ENCODE data around the gene LRP3.

The LRP3 gene

DNA sequence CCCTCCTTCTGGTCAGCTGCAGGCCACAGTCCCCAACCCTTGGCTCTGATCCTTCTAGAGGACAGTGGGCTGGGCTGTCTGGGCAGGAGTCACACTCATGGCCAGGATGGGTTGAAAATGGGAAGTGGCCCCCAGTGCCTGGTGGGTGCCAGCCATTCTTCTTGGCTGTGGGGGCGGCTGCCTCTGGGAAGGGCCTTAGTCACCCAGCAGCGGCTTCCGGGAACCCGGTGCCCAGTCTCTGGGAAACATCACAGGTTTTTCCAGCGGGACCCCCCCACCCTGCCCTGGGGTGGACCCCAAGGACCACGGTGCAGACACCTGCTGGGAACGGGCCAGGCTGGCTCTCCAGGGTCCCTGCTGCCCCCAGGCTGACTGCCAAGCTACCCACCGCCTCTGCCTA, 58.8 kb downstream of the LRP3 start:
- no peak overlapping the region for H3K4me3 ChIP-seq (ENCODE audit: low read depth, low read length)
- TF ChIP-seq MYC (IDR thresholded peaks at IDR 0.05; ENCODE audit: low read depth, low read length) (no peak), POLR2A (IDR thresholded peaks at IDR 0.05; ENCODE audit: extremely low read depth, insufficient read length) (no peak)
- TF ChIP-seq, protein P1, sequence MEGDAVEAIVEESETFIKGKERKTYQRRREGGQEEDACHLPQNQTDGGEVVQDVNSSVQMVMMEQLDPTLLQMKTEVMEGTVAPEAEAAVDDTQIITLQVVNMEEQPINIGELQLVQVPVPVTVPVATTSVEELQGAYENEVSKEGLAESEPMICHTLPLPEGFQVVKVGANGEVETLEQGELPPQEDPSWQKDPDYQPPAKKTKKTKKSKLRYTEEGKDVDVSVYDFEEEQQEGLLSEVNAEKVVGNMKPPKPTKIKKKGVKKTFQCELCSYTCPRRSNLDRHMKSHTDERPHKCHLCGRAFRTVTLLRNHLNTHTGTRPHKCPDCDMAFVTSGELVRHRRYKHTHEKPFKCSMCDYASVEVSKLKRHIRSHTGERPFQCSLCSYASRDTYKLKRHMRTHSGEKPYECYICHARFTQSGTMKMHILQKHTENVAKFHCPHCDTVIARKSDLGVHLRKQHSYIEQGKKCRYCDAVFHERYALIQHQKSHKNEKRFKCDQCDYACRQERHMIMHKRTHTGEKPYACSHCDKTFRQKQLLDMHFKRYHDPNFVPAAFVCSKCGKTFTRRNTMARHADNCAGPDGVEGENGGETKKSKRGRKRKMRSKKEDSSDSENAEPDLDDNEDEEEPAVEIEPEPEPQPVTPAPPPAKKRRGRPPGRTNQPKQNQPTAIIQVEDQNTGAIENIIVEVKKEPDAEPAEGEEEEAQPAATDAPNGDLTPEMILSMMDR (IDR thresholded peaks at IDR 0.05; ENCODE audit: low read depth, low read length) = no peak
- TF ChIP-seq, protein P2, sequence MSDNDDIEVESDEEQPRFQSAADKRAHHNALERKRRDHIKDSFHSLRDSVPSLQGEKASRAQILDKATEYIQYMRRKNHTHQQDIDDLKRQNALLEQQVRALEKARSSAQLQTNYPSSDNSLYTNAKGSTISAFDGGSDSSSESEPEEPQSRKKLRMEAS (IDR thresholded peaks at IDR 0.05; ENCODE audit: low read depth, low read length) = no peak
- DNase-seq (ENCODE audit: low read depth) = peak; percentile 39

DNA sequence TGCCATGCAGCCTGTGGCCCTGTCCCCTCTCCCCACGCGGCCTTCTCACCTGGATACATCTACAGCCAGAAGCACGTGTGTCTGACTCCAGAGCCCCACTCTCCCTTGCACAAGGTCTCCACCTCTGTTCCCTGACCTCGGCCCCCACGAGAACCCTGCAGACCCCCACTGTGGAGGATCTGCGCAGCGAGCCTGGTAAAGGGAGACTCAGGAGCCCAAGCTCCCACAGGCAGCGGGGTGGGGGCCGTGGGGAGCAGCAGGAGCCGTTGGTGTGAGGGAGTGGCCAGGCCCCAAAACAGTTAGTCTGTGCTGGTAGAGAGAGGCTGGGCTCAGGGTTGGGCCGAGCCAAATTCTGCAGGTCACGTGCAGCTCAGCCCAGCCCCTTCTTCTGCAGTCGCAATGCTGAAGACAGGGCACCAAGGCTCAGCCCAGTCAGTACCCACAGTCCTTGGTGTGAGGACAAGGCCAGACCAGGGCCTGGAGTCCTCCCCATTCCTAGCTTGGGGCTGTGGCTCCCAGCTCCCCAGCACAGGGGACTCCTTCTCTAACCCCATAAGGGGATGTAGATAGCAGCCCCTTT, 60.2 kb downstream of the LRP3 start:
- DNase-seq (ENCODE audit: low read depth) = peak; percentile 82

DNA sequence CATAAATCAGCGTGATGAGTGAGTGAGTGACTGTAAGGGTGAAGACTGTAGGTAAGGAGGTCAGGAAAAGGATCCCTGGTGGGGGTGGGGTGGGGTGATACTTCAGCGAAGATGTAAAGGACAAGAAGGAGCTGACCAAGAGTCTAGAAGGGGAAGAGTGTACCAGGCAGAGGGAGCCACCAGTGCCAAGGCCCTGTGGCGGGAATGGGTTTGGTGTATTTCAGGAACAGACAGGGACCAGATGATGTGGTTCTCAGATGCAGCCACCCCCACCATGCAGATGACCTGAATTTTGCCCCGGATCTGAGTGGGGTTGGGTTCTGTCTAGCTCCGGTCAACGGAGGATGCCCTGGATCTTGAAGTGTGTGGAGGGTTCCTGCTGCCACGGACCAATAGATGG, 61.7 kb downstream of the LRP3 start:
- H3K4me3 ChIP-seq (ENCODE audit: low read depth, low read length) = no peak overlapping the region
- no peak for DNase-seq (ENCODE audit: low read depth)
- TF ChIP-seq, protein P1 (IDR thresholded peaks at IDR 0.05; ENCODE audit: low read depth, low read length) = no peak
- TF ChIP-seq, protein P2 (IDR thresholded peaks at IDR 0.05; ENCODE audit: low read depth, low read length) = no peak
- TF ChIP-seq MYC (IDR thresholded peaks at IDR 0.05; ENCODE audit: low read depth, low read length) = no peak
- no peak for TF ChIP-seq POLR2A (IDR thresholded peaks at IDR 0.05; ENCODE audit: extremely low read depth, insufficient read length)

More for the DNA sequence above, 60.2 kb downstream of the LRP3 start:
- TF ChIP-seq POLR2A (IDR thresholded peaks at IDR 0.05; ENCODE audit: extremely low read depth, insufficient read length) (no peak), MYC (IDR thresholded peaks at IDR 0.05; ENCODE audit: low read depth, low read length) (no peak)
- TF ChIP-seq, protein P2 (IDR thresholded peaks at IDR 0.05; ENCODE audit: low read depth, low read length) = no peak
- TF ChIP-seq, protein P1 (IDR thresholded peaks at IDR 0.05; ENCODE audit: low read depth, low read length) = no peak
- H3K4me3 ChIP-seq (ENCODE audit: low read depth, low read length) = no peak overlapping the region

DNA sequence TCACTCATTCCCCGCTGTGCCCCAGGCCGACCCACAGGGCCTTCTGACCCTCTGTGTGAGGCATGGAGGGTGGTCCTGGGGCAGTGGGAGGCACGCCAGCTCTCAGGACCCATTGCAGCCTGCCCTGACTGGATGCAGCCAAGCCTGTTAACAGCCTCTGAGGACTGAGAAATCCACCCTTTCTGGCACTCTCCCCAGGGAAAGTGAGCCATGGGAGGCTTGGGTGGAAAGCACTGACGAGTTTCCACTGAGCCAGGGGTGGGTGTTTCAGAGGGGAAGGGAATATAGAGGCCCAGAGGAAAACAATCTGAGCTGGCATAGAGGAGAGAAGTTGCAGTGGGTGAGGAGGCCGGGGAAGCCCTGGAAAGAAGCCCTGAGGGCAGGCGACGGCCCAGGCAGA, 62.1 kb downstream of the LRP3 start:
- TF ChIP-seq, protein P1 (IDR thresholded peaks at IDR 0.05; ENCODE audit: low read depth, low read length) = no peak
- TF ChIP-seq MYC (IDR thresholded peaks at IDR 0.05; ENCODE audit: low read depth, low read length) (no peak), POLR2A (IDR thresholded peaks at IDR 0.05; ENCODE audit: extremely low read depth, insufficient read length) (no peak)
- TF ChIP-seq, protein P2 (IDR thresholded peaks at IDR 0.05; ENCODE audit: low read depth, low read length) = no peak

DNA sequence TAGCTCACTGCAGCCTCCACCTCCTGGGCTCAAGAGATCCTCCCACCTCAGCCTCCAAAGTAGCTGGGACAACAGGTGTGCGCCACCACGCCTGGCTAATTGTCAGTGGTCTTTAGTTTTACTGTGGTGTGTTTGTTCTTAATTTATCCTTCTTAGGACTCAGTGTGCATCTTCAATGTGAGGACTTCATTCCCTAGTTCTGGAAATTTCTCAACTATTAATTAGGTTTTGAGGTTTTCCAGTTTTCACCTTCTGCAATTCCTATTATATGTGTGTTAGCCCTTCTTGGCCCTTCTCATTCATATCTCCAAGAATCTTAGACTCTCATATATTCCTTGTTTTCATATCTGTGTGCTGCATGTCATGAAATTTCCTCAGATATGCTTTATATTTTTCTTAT, 63.7 kb downstream of the LRP3 start:
- TF ChIP-seq, protein P2 (IDR thresholded peaks at IDR 0.05; ENCODE audit: low read depth, low read length) = no peak
- TF ChIP-seq POLR2A (IDR thresholded peaks at IDR 0.05; ENCODE audit: extremely low read depth, insufficient read length) = no peak
- TF ChIP-seq, protein P1 (IDR thresholded peaks at IDR 0.05; ENCODE audit: low read depth, low read length) = no peak
- no peak for TF ChIP-seq MYC (IDR thresholded peaks at IDR 0.05; ENCODE audit: low read depth, low read length)
- no peak for DNase-seq (ENCODE audit: low read depth)
- no peak overlapping the region for H3K4me3 ChIP-seq (ENCODE audit: low read depth, low read length)

More for the DNA sequence above, 62.1 kb downstream of the LRP3 start:
- H3K4me3 ChIP-seq (ENCODE audit: low read depth, low read length) = no peak overlapping the region
- no peak for DNase-seq (ENCODE audit: low read depth)
